Endothelial cell of hepatic sinusoid (primary cell): ENCODE results near the gene PAQR5.

Source experiments
- in situ Hi-C: cut with HindIII; loops from 2 replicates; pipeline ENCODE4 v1.10.0; 2017; ENCODE audit warnings: low sequenced_read_pairs

PAQR5 gene

DNA sequence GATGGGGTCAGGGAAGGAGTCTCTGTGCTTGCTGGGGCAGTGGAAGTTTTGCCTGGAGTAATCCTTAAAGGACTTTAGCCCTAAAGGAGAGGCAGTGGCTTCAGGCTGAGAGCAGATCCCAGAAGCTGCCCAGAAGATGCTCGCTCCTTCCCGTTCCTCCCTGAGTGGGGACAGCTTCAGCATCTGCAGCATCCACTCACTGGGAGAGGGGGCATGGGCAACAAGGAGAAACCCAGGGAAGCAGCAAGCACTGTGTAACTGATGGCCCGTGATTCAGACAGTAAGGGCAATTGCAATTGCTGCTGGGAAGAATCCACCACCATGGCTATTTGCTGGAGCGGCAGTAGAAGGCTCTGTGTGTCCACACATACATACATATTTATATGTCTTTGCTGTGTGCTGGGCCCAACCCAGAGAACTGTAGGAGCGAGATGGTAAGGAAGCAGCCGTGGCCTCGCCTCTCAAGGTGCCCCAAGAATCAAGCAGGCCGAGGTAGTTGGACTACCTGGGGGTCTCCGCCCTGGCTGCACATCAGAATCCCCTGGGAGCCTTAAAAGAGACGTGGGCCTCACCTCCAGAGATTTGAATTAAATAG is 5.8 kb upstream of the PAQR5 start:
- in situ Hi-C loops = no loop called here

DNA sequence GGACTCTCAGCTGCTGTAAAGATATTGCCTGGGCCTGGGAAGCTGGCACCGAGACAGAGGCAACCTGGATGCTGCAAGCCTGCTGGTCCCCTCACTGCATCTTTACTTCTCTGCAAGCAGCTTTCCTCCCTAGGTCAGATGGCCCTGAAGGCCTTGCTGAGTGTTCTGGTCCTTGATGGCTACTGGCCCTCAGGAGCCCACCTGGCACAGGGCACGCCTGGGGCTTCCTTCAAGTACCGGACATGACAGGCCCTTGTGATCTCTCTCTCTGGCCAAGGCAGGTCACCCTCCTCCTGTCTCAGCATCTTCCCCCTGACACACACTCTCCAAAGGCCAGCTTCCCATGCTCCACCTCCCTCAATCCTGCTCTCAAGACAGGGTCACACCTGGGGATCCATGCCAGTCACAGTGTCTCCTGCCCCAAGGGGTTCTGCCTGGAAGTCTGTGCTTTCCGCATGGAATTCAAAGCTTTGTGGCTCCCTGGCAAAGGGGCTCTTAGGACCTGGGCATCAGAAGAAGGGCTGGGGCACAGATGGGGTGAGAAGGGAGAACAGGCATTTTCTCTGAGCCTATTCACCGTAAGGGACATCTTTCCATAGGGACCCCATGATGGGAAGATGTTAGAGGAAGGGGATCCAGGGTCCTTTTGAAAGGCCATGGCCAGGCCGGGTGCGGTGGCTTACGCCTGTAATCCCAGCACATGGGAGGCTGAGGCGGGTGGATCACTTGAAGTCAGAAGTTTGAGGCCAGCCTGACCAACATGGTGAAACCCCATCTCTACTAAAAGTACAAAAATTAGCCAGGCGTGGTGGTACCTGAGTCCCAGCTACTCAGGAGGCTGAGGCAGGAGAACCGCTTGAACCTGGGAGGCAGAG is 4.7 kb upstream of the PAQR5 start:
- in situ Hi-C loops = no loop called here

DNA sequence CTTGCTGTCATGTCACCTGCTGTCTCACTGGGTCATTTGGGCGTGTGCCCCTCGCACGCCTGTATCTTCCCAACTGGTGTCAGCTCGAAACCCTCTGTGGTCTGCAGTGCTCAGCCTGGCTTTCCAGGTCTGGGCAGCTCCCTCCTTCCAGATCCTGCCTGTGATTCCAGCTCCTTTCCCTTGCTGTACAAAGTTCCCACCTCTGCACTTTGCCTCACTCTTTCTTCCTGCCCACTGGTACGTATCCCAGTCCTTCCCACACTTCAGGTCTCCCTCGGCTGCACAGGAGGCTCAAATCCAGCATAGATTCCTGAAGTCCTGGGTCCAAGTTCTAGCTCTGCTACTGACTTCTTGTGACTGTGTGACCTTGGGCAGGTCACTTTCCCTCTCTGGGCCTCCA is 2.1 kb upstream of the PAQR5 start:
- in situ Hi-C loops = no loop called here

DNA sequence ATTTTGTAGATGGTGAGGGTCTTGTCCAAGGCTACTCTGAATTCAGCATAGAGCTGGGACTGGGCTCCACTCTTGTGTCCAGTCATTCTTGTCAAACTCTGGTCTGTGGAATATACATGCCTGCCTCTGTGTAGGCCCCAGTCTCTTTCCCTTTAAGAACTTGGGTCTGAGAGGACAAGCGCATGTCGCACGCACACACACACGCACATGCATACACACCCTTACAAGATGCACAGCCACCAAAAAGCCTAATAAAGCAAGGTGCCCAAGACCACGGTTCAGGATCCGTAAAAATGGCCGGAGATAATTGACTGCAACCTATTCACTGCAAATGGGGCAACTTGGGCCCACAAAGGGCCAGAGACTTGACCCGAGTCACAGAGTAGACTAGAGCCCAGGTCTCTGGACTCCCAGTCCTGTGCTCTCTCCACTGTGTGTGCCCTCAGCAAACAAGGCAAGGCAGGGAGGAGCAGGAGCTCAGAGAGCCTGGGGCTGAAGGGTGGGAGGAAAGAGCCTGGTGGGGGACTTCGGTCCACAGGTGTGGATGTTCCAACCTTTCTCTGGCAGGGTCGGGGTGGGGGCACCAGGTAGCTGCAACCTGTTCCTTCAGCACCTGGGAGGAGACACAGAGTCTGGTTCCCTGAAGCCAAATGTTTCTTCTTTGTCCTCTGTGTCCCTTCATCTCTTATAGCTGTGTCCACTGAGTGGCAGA is 914 bp upstream of the PAQR5 start:
- in situ Hi-C loops = no loop called here

DNA sequence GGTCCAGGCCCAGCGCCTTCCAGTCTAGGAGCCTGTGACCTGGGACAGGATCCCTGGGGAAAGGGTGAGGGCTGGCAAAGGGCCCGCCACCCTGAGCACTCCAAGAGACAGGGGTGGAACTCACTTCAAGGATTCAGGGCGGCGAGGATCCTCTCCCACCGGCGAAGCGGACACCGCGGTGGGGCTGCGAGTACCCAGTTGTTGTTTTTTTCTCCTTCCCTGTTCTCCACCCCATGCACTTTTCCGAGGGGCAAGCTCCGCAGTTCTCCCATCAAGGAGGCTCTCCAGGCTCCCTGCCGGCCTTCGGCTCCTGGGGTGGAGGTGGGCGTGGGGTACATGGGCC is 387 bp upstream of the PAQR5 start:
- in situ Hi-C loops = no loop called here

DNA sequence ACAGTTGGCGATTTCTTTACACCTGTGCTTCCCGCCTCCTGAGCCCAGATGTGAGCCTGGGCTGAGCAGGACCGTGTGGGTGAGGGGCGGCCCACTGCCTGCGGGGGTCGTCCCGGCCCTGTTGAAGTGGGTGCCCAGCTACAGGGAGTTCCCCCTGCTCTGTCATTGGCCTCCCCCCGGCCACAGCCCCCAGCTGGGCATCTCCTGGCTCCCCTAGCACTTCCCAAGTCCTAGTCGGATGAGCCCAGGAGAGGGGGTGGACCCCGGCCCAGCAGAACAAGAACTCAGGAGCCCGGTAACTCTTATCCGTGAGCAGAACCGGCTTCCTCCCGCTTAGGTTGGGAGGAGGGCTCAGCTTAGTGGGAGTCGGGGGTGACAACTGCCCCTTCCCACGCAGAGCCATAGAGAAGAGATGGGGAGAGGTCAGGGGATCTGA is 757 bp downstream of the PAQR5 start:
- in situ Hi-C loops = no loop called here

DNA sequence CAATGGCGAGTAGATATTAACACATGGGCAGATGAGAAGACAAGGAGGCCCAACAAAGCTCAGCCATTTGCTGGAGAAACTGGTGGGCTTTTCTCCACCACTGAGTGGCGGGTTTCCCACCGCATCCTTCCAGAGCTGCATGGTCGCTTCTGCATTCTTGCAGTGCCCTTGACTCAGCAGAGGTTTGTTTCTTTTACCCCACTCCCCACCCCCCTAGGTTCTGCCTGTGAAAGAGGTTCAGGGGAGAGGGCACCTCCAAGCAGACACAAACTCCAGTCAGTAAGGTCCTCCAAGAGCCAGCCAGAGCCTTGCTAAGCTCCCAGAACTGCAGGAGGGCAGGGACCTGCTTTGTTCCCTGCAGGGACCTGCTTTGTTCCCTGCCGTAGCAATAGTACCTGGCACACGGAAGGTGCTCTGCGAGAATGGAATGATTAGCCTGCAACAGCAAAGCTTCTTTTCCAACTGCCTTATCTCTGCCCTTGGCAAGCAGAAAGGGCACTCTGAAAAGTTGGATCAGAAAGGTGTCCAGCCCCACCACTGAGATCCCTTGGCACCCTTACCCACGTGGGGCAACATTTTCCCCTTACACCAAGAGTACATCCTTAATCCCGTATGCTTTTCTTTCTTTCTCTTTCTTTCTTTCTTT is 1.4 kb downstream of the PAQR5 start:
- in situ Hi-C loops = loop anchor here (5.0 kb wide), 1 partner anchor 102 kb away; no protein-coding TSS in a partner anchor

DNA sequence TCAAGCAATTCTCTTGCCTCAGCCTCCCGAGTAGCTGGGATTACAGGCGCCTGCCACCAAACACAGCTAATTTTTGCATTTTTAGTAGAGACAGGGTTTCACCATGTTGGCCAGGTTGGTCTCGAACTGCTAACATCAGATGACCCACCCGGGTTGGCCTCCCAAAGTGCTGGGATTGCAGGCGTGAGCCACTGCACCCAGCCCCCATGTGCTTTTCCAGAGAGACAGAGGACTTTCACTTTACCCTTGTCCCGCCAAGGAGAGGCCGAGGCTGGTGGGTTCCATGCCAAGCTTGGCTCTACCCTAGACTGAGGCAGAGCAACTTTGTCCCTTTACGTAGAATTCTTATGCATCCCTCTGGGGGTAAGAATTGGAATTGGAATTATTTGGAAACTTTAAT is 2.4 kb downstream of the PAQR5 start:
- in situ Hi-C loops = loop anchor here (5.0 kb wide), 1 partner anchor 101 kb away; no protein-coding TSS in a partner anchor

DNA sequence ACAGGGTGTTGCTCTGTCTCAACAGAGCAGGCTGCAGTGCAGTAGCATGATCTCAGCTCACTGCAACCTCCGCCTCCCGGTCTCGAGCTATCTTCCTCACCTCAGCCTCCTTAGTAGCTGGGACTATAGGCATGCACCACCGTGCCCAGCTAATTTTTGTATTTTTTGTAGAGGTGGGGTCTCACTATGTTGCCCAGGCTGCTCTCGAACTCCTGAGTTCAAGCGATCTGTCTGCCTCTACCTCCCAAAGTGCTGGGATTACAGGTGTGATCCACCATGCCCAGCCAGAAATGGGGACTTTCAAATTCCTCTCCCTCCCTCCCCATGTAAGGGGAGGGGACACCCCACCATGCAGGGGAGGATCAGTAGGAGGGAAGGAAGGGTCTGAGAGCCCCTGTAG is 3.4 kb downstream of the PAQR5 start:
- in situ Hi-C loops = loop anchor here (5.0 kb wide), 1 partner anchor 100 kb away; no protein-coding TSS in a partner anchor

DNA sequence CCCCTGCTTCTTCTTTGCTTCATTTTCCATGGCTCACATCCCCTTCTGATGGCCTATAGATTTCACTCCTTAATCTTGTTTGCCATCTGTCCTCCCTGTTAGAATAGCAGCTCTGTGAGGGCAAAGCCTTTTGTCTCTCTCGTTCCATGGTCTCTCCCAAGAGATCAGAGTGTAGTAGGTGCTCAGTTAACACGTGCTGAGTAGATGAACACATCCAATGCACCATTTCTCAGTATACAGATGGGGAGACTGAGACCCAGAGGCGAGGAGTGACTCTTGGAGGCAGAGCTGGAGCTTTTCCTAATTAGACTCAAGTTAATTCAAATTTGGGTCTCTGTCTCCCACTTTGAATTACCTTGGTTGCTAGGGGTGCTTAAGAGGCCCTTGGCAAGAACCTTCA is 4.2 kb downstream of the PAQR5 start:
- in situ Hi-C loops = loop anchor here (5.0 kb wide), 1 partner anchor 99 kb away; no protein-coding TSS in a partner anchor

DNA sequence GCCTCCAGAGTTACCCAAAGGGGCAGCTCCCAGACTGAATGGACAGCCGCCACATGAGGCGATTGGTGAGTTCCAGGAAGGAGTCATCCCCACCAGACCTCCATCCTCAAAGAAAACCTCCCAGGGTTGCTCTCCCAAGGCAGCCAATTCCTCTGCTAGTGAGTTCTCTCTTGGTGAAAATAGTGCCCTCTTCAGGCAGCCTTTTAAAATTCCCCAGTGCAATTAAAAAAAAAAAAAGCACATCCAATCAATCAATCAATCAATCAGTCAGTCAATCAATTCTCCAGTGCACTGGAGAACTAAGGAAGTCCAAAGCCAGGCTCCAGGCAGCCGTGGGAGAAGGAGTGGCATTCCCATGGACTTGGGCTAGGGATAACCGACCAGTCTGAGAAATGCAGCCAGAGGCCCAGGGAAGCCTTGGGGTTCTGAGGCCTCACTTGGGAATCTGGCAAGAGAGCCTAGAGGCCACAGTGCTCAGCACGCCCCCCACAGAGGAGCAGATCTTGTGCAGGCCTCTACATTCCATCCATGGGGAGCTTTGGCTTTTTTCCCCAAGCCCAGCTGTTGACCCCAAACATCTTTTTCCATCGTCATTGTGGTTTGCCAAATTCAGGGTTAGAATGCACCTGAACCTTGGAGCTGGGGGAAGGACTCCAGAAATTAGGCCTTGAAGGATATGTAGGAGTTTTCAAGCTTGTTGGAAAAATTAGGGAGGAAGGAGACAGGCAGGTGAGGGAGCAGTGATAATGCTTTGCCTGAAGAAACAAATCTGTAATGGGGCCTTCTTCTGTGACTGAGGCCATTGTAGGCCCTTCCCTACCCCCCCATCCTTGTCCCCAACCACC is 4.8 kb downstream of the PAQR5 start:
- in situ Hi-C loops = loop anchor here (5.0 kb wide), 1 partner anchor 99 kb away; no protein-coding TSS in a partner anchor

DNA sequence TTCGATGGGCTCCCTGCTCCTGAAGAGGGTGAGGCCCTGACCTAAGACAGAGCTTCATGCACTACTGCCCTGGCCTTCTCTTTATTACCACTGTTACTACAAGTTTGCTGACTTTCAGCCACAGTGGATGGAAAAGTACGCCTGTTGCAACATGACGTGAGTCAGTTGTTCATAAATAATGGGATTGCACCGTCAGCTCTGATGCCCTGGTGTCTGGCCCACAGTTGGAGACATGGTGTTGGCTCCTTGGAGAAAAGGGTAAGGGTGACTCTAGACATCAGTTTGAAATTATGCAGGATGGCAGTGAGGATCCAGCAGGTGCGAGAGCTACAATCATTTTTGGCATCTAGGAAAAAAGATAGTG is 5.5 kb downstream of the PAQR5 start:
- in situ Hi-C loops = loop anchor here (5.0 kb wide), 1 partner anchor 98 kb away; no protein-coding TSS in a partner anchor

DNA sequence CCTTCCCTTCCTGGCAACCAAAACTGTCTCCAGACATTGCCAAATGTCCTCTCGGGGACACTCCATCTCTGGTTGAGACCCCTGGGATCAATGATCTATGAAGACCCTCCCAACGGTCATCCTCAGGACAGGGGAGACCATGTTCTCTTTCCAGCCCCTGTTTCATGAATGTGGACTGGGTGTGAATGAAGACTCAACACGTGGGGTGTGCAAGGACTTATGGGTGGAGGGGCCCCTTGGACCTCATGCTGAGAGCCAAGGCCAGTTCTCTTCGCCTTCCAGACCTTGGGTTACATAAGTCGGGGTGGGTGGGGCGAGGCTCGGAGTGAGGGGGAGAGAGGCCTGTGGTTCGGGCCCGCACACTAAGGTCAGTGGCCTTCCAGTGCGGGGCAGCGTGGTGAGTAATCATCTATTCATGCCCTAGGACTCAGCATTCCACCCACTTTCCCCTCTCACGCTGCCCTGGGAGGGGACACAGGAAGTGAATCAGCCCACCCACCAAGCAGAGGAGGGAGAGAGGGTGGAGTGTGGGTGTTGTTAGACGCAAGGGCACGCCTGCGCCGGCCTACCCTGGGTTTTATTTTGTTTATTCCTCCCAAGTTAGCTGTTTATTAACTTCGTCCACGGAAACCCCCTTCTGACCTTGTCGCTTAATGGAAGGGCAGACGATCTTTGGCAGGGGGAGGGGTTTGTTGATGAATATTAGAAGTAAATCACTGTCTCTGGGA is 6.7 kb downstream of the PAQR5 start:
- in situ Hi-C loops = no loop called here

DNA sequence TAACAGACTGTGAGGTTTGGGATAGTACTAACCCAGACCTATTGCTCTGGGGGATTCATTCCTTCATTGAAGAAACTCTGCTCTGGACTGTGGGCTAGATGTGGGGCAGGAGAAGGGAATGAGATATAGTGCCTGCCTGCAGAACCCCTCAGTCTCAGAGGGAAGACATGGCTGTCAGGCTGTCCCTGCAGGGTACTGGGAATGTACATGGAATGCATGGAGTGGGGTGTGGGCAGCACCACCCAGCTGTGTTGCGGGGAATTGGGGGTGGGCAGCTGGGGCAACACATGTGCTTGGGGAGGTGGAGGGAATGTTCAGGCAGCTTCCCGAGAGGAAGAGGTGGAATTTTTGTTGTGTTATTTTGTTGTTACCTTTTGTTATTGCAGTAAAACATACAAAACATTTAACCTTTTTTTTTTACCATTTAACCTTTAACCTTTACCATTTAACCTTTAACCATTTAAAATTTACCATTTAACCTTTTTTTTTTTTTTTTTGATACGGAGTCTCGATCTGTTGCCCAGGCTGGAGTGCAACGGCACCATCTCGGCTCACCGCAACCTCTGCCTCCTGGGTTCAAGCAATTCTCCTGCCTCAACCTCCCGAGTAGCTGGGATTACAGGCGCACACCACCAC is 7.3 kb downstream of the PAQR5 start:
- in situ Hi-C loops = no loop called here

DNA sequence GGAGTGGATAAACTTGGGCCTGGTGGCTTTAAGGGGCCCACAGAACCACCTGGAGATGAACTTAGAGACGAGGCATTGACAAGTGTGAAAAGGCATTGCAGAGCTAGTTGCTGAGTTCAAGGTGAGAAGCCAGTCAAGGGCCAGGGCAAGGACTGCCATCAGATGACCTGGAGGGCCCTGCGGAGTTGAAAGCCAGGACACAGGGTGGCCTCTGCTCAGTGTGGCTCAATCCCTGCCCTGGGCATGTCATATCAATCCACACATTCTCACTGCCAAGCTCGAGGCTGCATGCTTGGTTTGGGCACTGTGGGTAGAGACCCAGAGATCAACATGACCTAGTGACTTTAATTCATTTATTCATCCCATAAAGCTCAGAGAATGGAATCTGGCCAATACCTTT is 9.2 kb downstream of the PAQR5 start:
- in situ Hi-C loops = no loop called here

DNA sequence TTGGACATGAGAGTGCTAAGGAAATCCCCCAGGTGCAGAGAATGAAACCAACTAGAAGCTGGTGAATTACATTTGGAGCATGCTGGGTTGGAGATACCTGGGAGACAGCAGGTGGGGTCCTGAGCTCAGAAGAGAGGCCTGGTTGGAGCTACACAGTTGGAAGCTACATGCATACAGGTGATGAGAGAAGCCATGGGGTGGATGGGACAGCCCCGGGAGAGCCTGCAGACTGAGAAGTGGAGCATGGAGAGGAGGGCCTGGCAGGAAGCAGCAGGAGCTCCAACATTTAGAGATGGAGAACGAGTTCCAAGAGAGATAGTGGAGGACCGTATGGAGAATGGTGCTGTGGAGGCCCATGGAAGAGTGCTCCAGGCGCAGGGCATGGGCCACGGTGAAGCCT is 10.2 kb downstream of the PAQR5 start:
- in situ Hi-C loops = no loop called here

DNA sequence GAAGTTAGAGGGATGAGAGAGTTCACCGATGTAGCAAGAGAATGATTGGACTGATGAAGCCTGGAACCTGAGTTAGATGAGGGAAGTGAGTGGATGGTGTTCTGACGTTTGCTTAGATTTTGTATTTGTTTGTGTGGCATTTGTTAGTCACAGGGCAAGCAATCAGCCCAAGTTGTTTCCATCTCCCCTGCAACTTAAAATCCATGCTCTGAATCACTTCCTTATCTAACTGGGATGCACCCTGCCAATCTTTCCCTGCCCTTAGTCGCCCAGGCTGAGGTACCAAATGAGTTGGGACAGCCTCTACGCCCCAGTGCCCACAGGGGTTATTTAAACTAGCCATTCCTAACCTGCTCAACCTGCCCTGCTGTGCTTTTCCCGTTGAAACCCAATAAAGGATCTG is 12.6 kb downstream of the PAQR5 start:
- in situ Hi-C loops = no loop called here

DNA sequence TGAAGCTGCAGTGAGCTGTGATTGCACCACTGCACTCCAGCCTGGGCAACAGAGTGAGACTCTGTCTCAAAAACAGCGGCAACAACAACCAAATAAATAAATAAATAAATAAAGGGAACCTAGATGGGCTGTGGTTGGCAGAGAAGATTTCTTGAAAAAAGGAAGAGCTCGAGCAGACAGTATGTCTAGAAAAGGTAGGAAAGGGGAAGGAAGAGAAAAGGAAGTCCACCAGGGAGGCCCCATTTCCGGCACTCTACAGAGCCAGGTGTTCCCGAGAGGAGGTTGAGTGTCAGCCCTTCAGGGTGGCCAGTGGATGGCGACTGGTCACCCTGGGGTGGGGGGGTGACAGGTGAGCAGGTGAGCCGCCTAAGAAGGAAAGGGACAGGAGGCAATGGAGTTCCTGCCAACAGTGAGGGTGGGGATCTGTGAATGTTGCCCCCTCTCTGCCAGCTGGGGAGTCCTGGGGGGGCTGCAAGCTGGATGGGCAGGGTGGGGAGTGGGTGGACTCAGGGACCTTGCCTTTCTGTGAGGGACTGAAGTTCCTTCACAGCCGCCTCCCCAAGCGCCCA is 14.8 kb downstream of the PAQR5 start:
- in situ Hi-C loops = no loop called here

DNA sequence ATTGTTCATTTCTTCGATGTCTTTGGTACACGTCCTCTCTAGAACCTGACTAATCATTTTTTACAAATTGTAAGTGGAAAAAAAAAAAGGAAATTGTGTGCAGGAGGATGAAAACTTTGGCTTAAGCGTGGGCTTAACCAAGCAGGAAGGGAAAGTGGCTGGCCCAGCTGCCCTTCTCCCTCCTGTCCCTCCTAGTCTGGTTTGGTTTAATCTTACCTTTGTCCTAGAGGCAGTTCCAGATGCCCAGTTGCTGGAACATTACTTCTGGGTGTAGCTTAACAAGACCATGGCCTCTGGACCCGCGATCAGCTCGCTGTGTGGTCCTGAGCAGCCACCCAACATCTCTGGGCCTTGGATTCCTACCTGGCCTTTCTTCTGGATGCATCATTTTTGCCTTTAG is 15.4 kb downstream of the PAQR5 start:
- in situ Hi-C loops = no loop called here
